ENCODE data around the gene IGSF21.

- TF ChIP-seq CTCF (IDR thresholded peaks at IDR 0.05) (no peak), EZH2 (IDR thresholded peaks at IDR 0.05; ENCODE audit: borderline replicate concordance, insufficient read depth, low read depth, low read length, poor library complexity, severe bottlenecking) (no peak)
These were observed 225.6 kb downstream of the IGSF21 start for GRCh38 chr1:18333220-18333619.
